Astrocyte (in vitro differentiated cells and primary cell): ENCODE data around the gene IGF2R. TPM values are rescaled to one million over a fixed set of nuclear protein-coding genes. Genes with fewer than 3 reads are reported as not detected.

Experiments
- DNase-seq: peaks from one replicate; pipeline ENCODE4 v3.0.0-alpha.2; 2010; ENCODE audit warnings: low read depth
- FAIRE-seq: peaks from 2 replicates; lab custom pipeline; 2011; peaks lifted over from hg19 to GRCh38; lab: Jason Lieb, UNC
- H2AFZ ChIP-seq: 2 replicates; pipeline ENCODE4 v1.6.0; 2012; ENCODE audit warnings: low read depth, low read length, inconsistent platforms
- H3K27ac ChIP-seq: 2 replicates; pipeline ENCODE4 v1.5.1; 2011; ENCODE audit warnings: low read depth, low read length, inconsistent platforms
- H3K27me3 ChIP-seq: 2 replicates; pipeline ENCODE4 v1.6.0; 2011; ENCODE audit warnings: low read length, inconsistent platforms; ENCODE audit not compliant: insufficient read depth
- H3K36me3 ChIP-seq: 2 replicates; pipeline ENCODE4 v1.5.1; 2011; ENCODE audit warnings: low read length, inconsistent platforms; ENCODE audit not compliant: insufficient read depth
- H3K4me1 ChIP-seq: 2 replicates; pipeline ENCODE4 v1.5.1; 2011; ENCODE audit warnings: low read length, inconsistent platforms; ENCODE audit not compliant: insufficient read depth
- H3K4me2 ChIP-seq: 2 replicates; pipeline ENCODE4 v1.6.0; 2012; ENCODE audit warnings: low read length, inconsistent platforms
- H3K4me3 ChIP-seq: 2 replicates; pipeline ENCODE4 v1.5.1; 2011; ENCODE audit warnings: low read depth, mild to moderate bottlenecking, low read length, inconsistent platforms; ENCODE audit not compliant: insufficient read depth
- H3K79me2 ChIP-seq: 2 replicates; pipeline ENCODE4 v1.6.0; 2012; ENCODE audit warnings: mild to moderate bottlenecking, low read length, inconsistent platforms; ENCODE audit not compliant: insufficient read depth
- H3K9ac ChIP-seq: 2 replicates; pipeline ENCODE4 v1.6.0; 2012; ENCODE audit warnings: mild to moderate bottlenecking, low read length, inconsistent platforms
- H3K9me3 ChIP-seq: 2 replicates; pipeline ENCODE4 v1.5.1; 2012; ENCODE audit warnings: low read depth, mild to moderate bottlenecking, low read length, inconsistent platforms; ENCODE audit not compliant: insufficient read depth
- H4K20me1 ChIP-seq: 2 replicates; pipeline ENCODE4 v1.6.0; 2012; ENCODE audit warnings: low read length, inconsistent platforms; ENCODE audit not compliant: insufficient read depth
- H3K27ac Mint-ChIP-seq: one replicate; pipeline ENCODE4 v1.8.0; 2021; ENCODE audit warnings: mild to moderate bottlenecking, mixed read lengths; ENCODE audit not compliant: unreplicated experiment
- H3K27me3 Mint-ChIP-seq: one replicate; pipeline ENCODE4 v1.8.0; 2021; ENCODE audit warnings: low read depth, mixed read lengths; ENCODE audit not compliant: unreplicated experiment
- H3K36me3 Mint-ChIP-seq: one replicate; pipeline ENCODE4 v1.8.0; 2021; ENCODE audit warnings: low read depth, mixed read lengths; ENCODE audit not compliant: unreplicated experiment
- H3K4me1 Mint-ChIP-seq: one replicate; pipeline ENCODE4 v1.8.0; 2021; ENCODE audit warnings: low read depth, mixed read lengths; ENCODE audit not compliant: unreplicated experiment
- H3K4me3 Mint-ChIP-seq: one replicate; pipeline ENCODE4 v1.8.0; 2021; ENCODE audit warnings: mild to moderate bottlenecking, moderate library complexity, mixed read lengths; ENCODE audit not compliant: unreplicated experiment
- H3K9me3 Mint-ChIP-seq: one replicate; pipeline ENCODE4 v1.8.0; 2021; ENCODE audit warnings: mild to moderate bottlenecking, mixed read lengths; ENCODE audit not compliant: unreplicated experiment
- CTCF ChIP-seq: IDR thresholded peaks from 2 replicates; pipeline ENCODE4 v1.5.1; 2011; ENCODE audit warnings: low read depth, mild to moderate bottlenecking, inconsistent platforms, low read length, moderate library complexity; ENCODE audit not compliant: insufficient read depth
- EZH2 ChIP-seq: IDR thresholded peaks from 2 replicates; pipeline ENCODE4 v1.6.1; 2012; ENCODE audit warnings: mild to moderate bottlenecking, low read length, inconsistent platforms; ENCODE audit not compliant: insufficient read depth
- total RNA-seq: library from RNA; stranded (reverse); gene quantifications from 2 replicates; pipeline ENCODE4 v1.2.1, GENCODE V29; 2021

Gene IGF2R
- total RNA-seq, 1 donor from 2014 or later = 173 TPM

GRCh38 chr6:159943968-159944598, 24.8 kb upstream of the IGF2R start:
- H3K9me3 ChIP-seq = peaks cover 9% of the 10 kb centered on the region
- H3K27ac Mint-ChIP-seq = no peak overlapping the region

GRCh38 chr6:159945801-159946392, 23.0 kb upstream of the IGF2R start:
- TF ChIP-seq CTCF (no peak), EZH2 (no peak)
- Histone ChIP-seq H3K4me2 (no peak overlapping the region), H3K4me3 (no peak overlapping the region), H4K20me1 (no peaks in the 10 kb centered on the region), H3K36me3 (no peaks in the 10 kb centered on the region), H3K27ac (no peak overlapping the region), H3K9ac (no peak overlapping the region), H3K79me2 (no peaks in the 10 kb centered on the region), H3K9me3 (peaks cover 9% of the 10 kb centered on the region), H3K27me3 (peaks cover 2% of the 10 kb centered on the region), H3K4me1 (peaks cover 3% of the 10 kb centered on the region), H2AFZ (no peak overlapping the region)
- Mint-ChIP-seq H3K36me3 (no peaks in the 10 kb centered on the region), H3K4me1 (peaks cover 4% of the 10 kb centered on the region), H3K9me3 (peaks cover 12% of the 10 kb centered on the region), H3K4me3 (no peak overlapping the region), H3K27me3 (peaks cover 13% of the 10 kb centered on the region), H3K27ac (no peak overlapping the region)
- FAIRE-seq = no peak
- DNase-seq = no peak

More at GRCh38 chr6:159943968-159944598, 24.8 kb upstream of the IGF2R start:
- Mint-ChIP-seq H3K36me3 (no peaks in the 10 kb centered on the region), H3K27me3 (peaks cover 10% of the 10 kb centered on the region), H3K4me3 (no peak overlapping the region), H3K4me1 (peaks cover 3% of the 10 kb centered on the region), H3K9me3 (peaks cover 12% of the 10 kb centered on the region)
- DNase-seq (no peak), FAIRE-seq (no peak)
- H3K79me2 ChIP-seq = no peaks in the 10 kb centered on the region
- H3K9ac ChIP-seq = no peak overlapping the region
- no peaks in the 10 kb centered on the region for H3K36me3 ChIP-seq
- no peak overlapping the region for H3K4me2 ChIP-seq
- no peaks in the 10 kb centered on the region for H4K20me1 ChIP-seq
- TF ChIP-seq CTCF = no peak
- H2AFZ ChIP-seq = no peak overlapping the region
- H3K27me3 ChIP-seq = peaks cover 2% of the 10 kb centered on the region
- no peak overlapping the region for H3K27ac ChIP-seq
- H3K4me1 ChIP-seq = peaks cover 3% of the 10 kb centered on the region
- H3K4me3 ChIP-seq = no peak overlapping the region

GRCh38 chr6:159946912-159947311, 22.0 kb upstream of the IGF2R start:
- Histone ChIP-seq H3K4me3 (no peak overlapping the region), H3K4me2 (no peak overlapping the region), H3K27ac (no peak overlapping the region), H3K4me1 (peaks cover 3% of the 10 kb centered on the region), H4K20me1 (no peaks in the 10 kb centered on the region), H3K36me3 (no peaks in the 10 kb centered on the region), H3K9me3 (peaks cover 9% of the 10 kb centered on the region), H3K79me2 (no peaks in the 10 kb centered on the region), H2AFZ (no peak overlapping the region), H3K27me3 (peaks cover 2% of the 10 kb centered on the region), H3K9ac (no peak overlapping the region)
- H3K36me3 Mint-ChIP-seq = no peaks in the 10 kb centered on the region
- no peak overlapping the region for H3K27ac Mint-ChIP-seq
- TF ChIP-seq CTCF (no peak), EZH2 (no peak)
- DNase-seq (no peak), FAIRE-seq (no peak)
- H3K9me3 Mint-ChIP-seq = peaks cover 12% of the 10 kb centered on the region
- peaks cover 9% of the 10 kb centered on the region for H3K4me1 Mint-ChIP-seq
- no peak overlapping the region for H3K4me3 Mint-ChIP-seq
- H3K27me3 Mint-ChIP-seq = peaks cover 14% of the 10 kb centered on the region
